SK-N-SH treated with all-trans-retinoic acid at 6 μM for 48 hours (cell line): ENCODE data around the gene LDB1.

Source experiments
- ARNTL ChIP-seq: fragments of 450-650 bp; formaldehyde crosslinking; IDR thresholded peaks from 2 replicates; pipeline ENCODE4 v1.5.0; 2020; ENCODE audit warnings: low read depth, mild to moderate bottlenecking, moderate library complexity, borderline replicate concordance
- BACH2 ChIP-seq: fragments of 250-450 bp; sonication (Bioruptor Pico); IDR thresholded peaks from 2 replicates; pipeline ENCODE4 v1.9.0; 2021; ENCODE audit warnings: mild to moderate bottlenecking, borderline replicate concordance
- CREB5 ChIP-seq: fragments of 250-450 bp; sonication (Bioruptor Pico); IDR thresholded peaks from 2 replicates; pipeline ENCODE4 v1.5.1; 2020; ENCODE audit warnings: low read depth, mild to moderate bottlenecking, moderate library complexity
- CSDC2 ChIP-seq: fragments of 250-450 bp; sonication (Bioruptor Pico); IDR thresholded peaks from 2 replicates; pipeline ENCODE4 v1.5.0; 2020; ENCODE audit warnings: mild to moderate bottlenecking, moderate library complexity
- CSRNP3 ChIP-seq: fragments of 250-450 bp; sonication (Bioruptor Pico); IDR thresholded peaks from 2 replicates; pipeline ENCODE4 v1.5.1; 2021; ENCODE audit warnings: mild to moderate bottlenecking, moderate library complexity
- PATZ1 ChIP-seq: fragments of 250-450 bp; sonication (Bioruptor Pico); IDR thresholded peaks from 2 replicates; pipeline ENCODE4 v1.8.0; 2020; ENCODE audit warnings: mild to moderate bottlenecking, moderate library complexity, borderline replicate concordance
- POU6F1 ChIP-seq: fragments of 250-450 bp; sonication (Bioruptor Pico); IDR thresholded peaks from 2 replicates; pipeline ENCODE4 v1.8.0; 2021; ENCODE audit warnings: low read depth, mild to moderate bottlenecking, moderate library complexity, borderline replicate concordance
- SNAI2 ChIP-seq: fragments of 250-450 bp; sonication (Bioruptor Pico); IDR thresholded peaks from 2 replicates; pipeline ENCODE4 v1.5.0; 2020; ENCODE audit warnings: mild to moderate bottlenecking, moderate library complexity
- TOX ChIP-seq: fragments of 250-450 bp; sonication (Bioruptor Pico); IDR thresholded peaks from 2 replicates; pipeline ENCODE4 v1.8.0; 2021; ENCODE audit warnings: mild to moderate bottlenecking, moderate library complexity, borderline replicate concordance
- TSHZ2 ChIP-seq: fragments of 250-450 bp; sonication (Bioruptor Pico); IDR thresholded peaks from 2 replicates; pipeline ENCODE4 v1.5.0; 2020; ENCODE audit warnings: mild to moderate bottlenecking, moderate library complexity
- ZFP3 ChIP-seq: fragments of 250-450 bp; sonication (Bioruptor Pico); IDR thresholded peaks from 2 replicates; pipeline ENCODE4 v1.5.0; 2020; ENCODE audit warnings: mild to moderate bottlenecking, moderate library complexity
- ZFP30 ChIP-seq: fragments of 450-650 bp; formaldehyde crosslinking; IDR thresholded peaks from 2 replicates; pipeline ENCODE4 v1.5.0; 2022; ENCODE audit warnings: mild to moderate bottlenecking, moderate library complexity
- ZNF565 ChIP-seq: fragments of 450-650 bp; formaldehyde crosslinking; conservative IDR thresholded peaks from 2 replicates; pipeline ENCODE4 v1.5.0; 2020; ENCODE audit warnings: low read depth, mild to moderate bottlenecking, moderate library complexity
- ZNF8 ChIP-seq: fragments of 450-650 bp; formaldehyde crosslinking; IDR thresholded peaks from 2 replicates; pipeline ENCODE4 v1.5.0; 2020; ENCODE audit warnings: mild to moderate bottlenecking, moderate library complexity

- TF ChIP-seq PATZ1 (CRISPR knock-in tag) (no peak), ZNF565 (no peak), CSDC2 (no peak), ZFP30 (CRISPR knock-in tag) (no peak), ZNF8 (CRISPR knock-in tag) (no peak), ARNTL (CRISPR knock-in tag) (no peak), SNAI2 (CRISPR knock-in tag) (no peak), CREB5 (CRISPR knock-in tag) (no peak), TSHZ2 (CRISPR knock-in tag) (no peak), POU6F1 (CRISPR knock-in tag) (no peak), CSRNP3 (no peak), ZFP3 (no peak), BACH2 (CRISPR knock-in tag) (no peak), TOX (CRISPR knock-in tag) (no peak)
Measured at GRCh38 chr10:102134416-102134815, 14.2 kb upstream of the LDB1 start.
